Parathyroid adenoma (tissue), 2 donors: Measurements from ENCODE around the gene DNM2.
A peak's percentile ranks its signal among the peaks of the same experiment; 100 is the strongest.

Experiments used
- H2AFZ ChIP-seq: fragments of 300-600 bp; sonication (generic); one replicate; pipeline ENCODE4 v1.7.0; 2017; ENCODE audit warnings: antibody characterized with exemption, mild to moderate bottlenecking
- H3K27ac ChIP-seq: fragments of 300-600 bp; sonication (generic); one replicate; pipeline ENCODE4 v1.7.0; 2017
- H3K27me3 ChIP-seq: fragments of 300-600 bp; sonication (generic); one replicate; pipeline ENCODE4 v1.7.0; 2017; ENCODE audit warnings: low read length; ENCODE audit not compliant: control insufficient read depth, insufficient read depth
- H3K36me3 ChIP-seq: fragments of 300-600 bp; sonication (generic); one replicate; pipeline ENCODE4 v1.7.0; 2017; ENCODE audit warnings: low read length; ENCODE audit not compliant: control insufficient read depth, insufficient read depth
- H3K4me1 ChIP-seq: fragments of 300-600 bp; sonication (generic); one replicate; pipeline ENCODE4 v1.7.0; 2017; ENCODE audit warnings: control low read depth
- H3K4me2 ChIP-seq: fragments of 300-600 bp; sonication (generic); one replicate; pipeline ENCODE4 v1.7.0; 2017; ENCODE audit warnings: low read length
- H3K4me3 ChIP-seq: fragments of 300-600 bp; sonication (generic); one replicate; pipeline ENCODE4 v1.7.0; 2017; ENCODE audit warnings: low read depth, low read length
- H3K79me2 ChIP-seq: fragments of 300-600 bp; sonication (generic); one replicate; pipeline ENCODE4 v1.7.0; 2017; ENCODE audit warnings: control low read depth
- H3K9ac ChIP-seq: fragments of 300-600 bp; sonication (generic); one replicate; pipeline ENCODE4 v1.7.0; 2017; ENCODE audit warnings: mild to moderate bottlenecking
- H3K9me3 ChIP-seq: fragments of 300-600 bp; sonication (generic); one replicate; pipeline ENCODE4 v1.7.0; 2017; ENCODE audit warnings: low read length; ENCODE audit not compliant: control insufficient read depth
- CTCF ChIP-seq: fragments of 300-600 bp; sonication (generic); IDR thresholded peaks from one replicate; pipeline ENCODE4 v1.7.0; 2017; ENCODE audit warnings: antibody characterized with exemption, mild to moderate bottlenecking
- donor health status: primary hyperparathyroidism.

The DNM2 gene

GRCh38 chr19:10815969-10816644 is 98.2 kb downstream of the DNM2 start:
- no peak for TF ChIP-seq CTCF
- Histone ChIP-seq H2AFZ (no peak overlapping the region), H3K9ac (no peak overlapping the region), H3K4me1 (peaks cover 4% of the 10 kb centered on the region), H3K9me3 (no peaks in the 10 kb centered on the region), H3K27me3 (no peaks in the 10 kb centered on the region), H3K36me3 (no peaks in the 10 kb centered on the region), H3K79me2 (no peaks in the 10 kb centered on the region), H3K27ac (no peak overlapping the region), H3K4me3 (no peak overlapping the region), H3K4me2 (no peak overlapping the region)

- Histone ChIP-seq H3K9me3 (no peaks in the 10 kb centered on the region), H3K4me3 (no peak overlapping the region), H3K27ac (peak overlapping the region; percentile 42), H3K27me3 (no peaks in the 10 kb centered on the region), H2AFZ (no peak overlapping the region), H3K36me3 (no peaks in the 10 kb centered on the region), H3K4me2 (no peak overlapping the region), H3K9ac (no peak overlapping the region), H3K79me2 (no peaks in the 10 kb centered on the region), H3K4me1 (peaks cover 8% of the 10 kb centered on the region)
- no peak for TF ChIP-seq CTCF
These were observed 98.8 kb downstream of the DNM2 start for GRCh38 chr19:10816691-10817090.

GRCh38 chr19:10817291-10818038 is 99.6 kb downstream of the DNM2 start:
- peaks cover 8% of the 10 kb centered on the region for H3K4me1 ChIP-seq
- no peak overlapping the region for H2AFZ ChIP-seq
- H3K9me3 ChIP-seq = no peaks in the 10 kb centered on the region
- H3K79me2 ChIP-seq = no peaks in the 10 kb centered on the region
- peak overlapping the region; percentile 42 for H3K27ac ChIP-seq
- no peak overlapping the region for H3K4me2 ChIP-seq
- H3K27me3 ChIP-seq = no peaks in the 10 kb centered on the region
- no peak for TF ChIP-seq CTCF
- H3K9ac ChIP-seq = no peak overlapping the region
- H3K4me3 ChIP-seq = no peak overlapping the region
- no peaks in the 10 kb centered on the region for H3K36me3 ChIP-seq

GRCh38 chr19:10818301-10819123 is 100.6 kb downstream of the DNM2 start:
- Histone ChIP-seq H3K27ac (peak overlapping the region; percentile 29), H3K4me1 (peaks cover 8% of the 10 kb centered on the region)

More at GRCh38 chr19:10818301-10819123, 100.6 kb downstream of the DNM2 start:
- Histone ChIP-seq H3K9ac (no peak overlapping the region), H3K9me3 (no peaks in the 10 kb centered on the region), H3K36me3 (no peaks in the 10 kb centered on the region), H3K4me2 (no peak overlapping the region), H3K4me3 (no peak overlapping the region), H3K27me3 (no peaks in the 10 kb centered on the region), H2AFZ (no peak overlapping the region), H3K79me2 (no peaks in the 10 kb centered on the region)
- TF ChIP-seq CTCF = no peak
